ENCODE measurements around the gene PDSS2.

DNA sequence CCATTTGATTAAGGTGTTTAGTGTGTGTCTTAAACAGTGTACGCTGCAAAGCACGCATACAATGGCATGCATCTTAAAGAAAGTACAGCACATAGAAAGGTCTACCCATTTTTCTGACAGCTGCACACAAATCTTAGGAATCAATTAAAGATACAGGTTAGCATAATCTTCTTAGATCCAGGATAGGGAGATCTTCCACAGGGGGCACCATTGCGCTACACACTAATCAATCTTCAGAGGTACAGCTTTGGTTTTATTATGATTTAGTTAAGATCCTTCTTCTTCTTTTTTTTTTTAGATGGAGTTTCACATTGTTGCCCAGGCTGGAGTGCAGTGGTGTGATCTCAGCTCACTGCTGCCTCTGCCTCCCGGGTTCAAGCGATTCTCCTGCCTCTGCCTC is 280.4 kb downstream of the PDSS2 start:
- no peak for TF ChIP-seq POLR2A (IDR thresholded peaks at IDR 0.05)
- TF ChIP-seq, protein P1, sequence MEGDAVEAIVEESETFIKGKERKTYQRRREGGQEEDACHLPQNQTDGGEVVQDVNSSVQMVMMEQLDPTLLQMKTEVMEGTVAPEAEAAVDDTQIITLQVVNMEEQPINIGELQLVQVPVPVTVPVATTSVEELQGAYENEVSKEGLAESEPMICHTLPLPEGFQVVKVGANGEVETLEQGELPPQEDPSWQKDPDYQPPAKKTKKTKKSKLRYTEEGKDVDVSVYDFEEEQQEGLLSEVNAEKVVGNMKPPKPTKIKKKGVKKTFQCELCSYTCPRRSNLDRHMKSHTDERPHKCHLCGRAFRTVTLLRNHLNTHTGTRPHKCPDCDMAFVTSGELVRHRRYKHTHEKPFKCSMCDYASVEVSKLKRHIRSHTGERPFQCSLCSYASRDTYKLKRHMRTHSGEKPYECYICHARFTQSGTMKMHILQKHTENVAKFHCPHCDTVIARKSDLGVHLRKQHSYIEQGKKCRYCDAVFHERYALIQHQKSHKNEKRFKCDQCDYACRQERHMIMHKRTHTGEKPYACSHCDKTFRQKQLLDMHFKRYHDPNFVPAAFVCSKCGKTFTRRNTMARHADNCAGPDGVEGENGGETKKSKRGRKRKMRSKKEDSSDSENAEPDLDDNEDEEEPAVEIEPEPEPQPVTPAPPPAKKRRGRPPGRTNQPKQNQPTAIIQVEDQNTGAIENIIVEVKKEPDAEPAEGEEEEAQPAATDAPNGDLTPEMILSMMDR (IDR thresholded peaks at IDR 0.05): no peak

All from testis (tissue), 2 donors.